SKM-1 treated with dmso at 0.1 percent for 144 hours (cell line): ENCODE data around the gene BSN.

Experiments
- DNase-seq: peaks from one replicate; lab custom pipeline; 2025; ENCODE audit not compliant: unreplicated experiment; lab: John Stamatoyannopoulos, UW

The BSN gene

GRCh38 chr3:49593041-49593440, 38.8 kb downstream of the BSN start:
- DNase-seq: no peak

- no peak for DNase-seq
Observed at GRCh38 chr3:49600781-49601180, 46.5 kb downstream of the BSN start.

- DNase-seq: no peak
Observed at GRCh38 chr3:49601358-49602048, 47.2 kb downstream of the BSN start.

- peak; percentile 20 for DNase-seq
Observed at GRCh38 chr3:49602049-49602554, 47.8 kb downstream of the BSN start.

GRCh38 chr3:49602877-49603411, 48.7 kb downstream of the BSN start:
- no peak for DNase-seq

- peak; percentile 14 for DNase-seq
Observed at GRCh38 chr3:49606427-49606826, 52.1 kb downstream of the BSN start.

- no peak for DNase-seq
Observed at GRCh38 chr3:49607105-49607591, 52.9 kb downstream of the BSN start.

GRCh38 chr3:49607796-49608195, 53.5 kb downstream of the BSN start:
- DNase-seq: no peak

- no peak for DNase-seq
Observed at GRCh38 chr3:49609314-49609713, 55.0 kb downstream of the BSN start.

- DNase-seq: no peak
Observed at GRCh38 chr3:49609815-49610214, 55.5 kb downstream of the BSN start.

- no peak for DNase-seq
Observed at GRCh38 chr3:49610666-49611280, 56.5 kb downstream of the BSN start.

GRCh38 chr3:49611291-49611690, 57.0 kb downstream of the BSN start:
- no peak for DNase-seq

- DNase-seq: no peak
Observed at GRCh38 chr3:49611719-49612118, 57.4 kb downstream of the BSN start.

GRCh38 chr3:49614936-49615335, 60.7 kb downstream of the BSN start:
- DNase-seq: no peak

GRCh38 chr3:49616061-49616460, 61.8 kb downstream of the BSN start:
- no peak for DNase-seq

GRCh38 chr3:49616491-49616941, 62.2 kb downstream of the BSN start:
- DNase-seq: no peak

- no peak for DNase-seq
Observed at GRCh38 chr3:49617390-49618013, 63.2 kb downstream of the BSN start.

- DNase-seq: no peak
Observed at GRCh38 chr3:49618412-49618811, 64.1 kb downstream of the BSN start.

- DNase-seq: no peak
Observed at GRCh38 chr3:49619649-49620048, 65.4 kb downstream of the BSN start.

- no peak for DNase-seq
Observed at GRCh38 chr3:49620728-49621127, 66.5 kb downstream of the BSN start.

- no peak for DNase-seq
Observed at GRCh38 chr3:49623071-49623470, 68.8 kb downstream of the BSN start.

- DNase-seq: no peak
Observed at GRCh38 chr3:49625071-49625470, 70.8 kb downstream of the BSN start.
